ENCODE measurements around the gene ZC3H12C. TPM values are rescaled to one million over a fixed set of nuclear protein-coding genes. Genes with fewer than 3 reads are reported as not detected.
"Not testable (repeated sequence)": the region's sequence is repeated elsewhere in the genome, so short reads cannot be mapped to it uniquely, and the experiment has no call there.

Gene ZC3H12C
- total RNA-seq (2014; rRNA removed; shearing (Covaris generic)), result 8.9 and 9.8 TPM in 2 replicates
- polyA plus RNA-seq (2015; cell fraction: cytosol; rRNA removed), result 3.7 and 6.3 TPM in 2 replicates
- 8.6 and 9.3 TPM in 2 replicates for polyA plus RNA-seq (2015; cell fraction: nucleus; rRNA removed)

DNA sequence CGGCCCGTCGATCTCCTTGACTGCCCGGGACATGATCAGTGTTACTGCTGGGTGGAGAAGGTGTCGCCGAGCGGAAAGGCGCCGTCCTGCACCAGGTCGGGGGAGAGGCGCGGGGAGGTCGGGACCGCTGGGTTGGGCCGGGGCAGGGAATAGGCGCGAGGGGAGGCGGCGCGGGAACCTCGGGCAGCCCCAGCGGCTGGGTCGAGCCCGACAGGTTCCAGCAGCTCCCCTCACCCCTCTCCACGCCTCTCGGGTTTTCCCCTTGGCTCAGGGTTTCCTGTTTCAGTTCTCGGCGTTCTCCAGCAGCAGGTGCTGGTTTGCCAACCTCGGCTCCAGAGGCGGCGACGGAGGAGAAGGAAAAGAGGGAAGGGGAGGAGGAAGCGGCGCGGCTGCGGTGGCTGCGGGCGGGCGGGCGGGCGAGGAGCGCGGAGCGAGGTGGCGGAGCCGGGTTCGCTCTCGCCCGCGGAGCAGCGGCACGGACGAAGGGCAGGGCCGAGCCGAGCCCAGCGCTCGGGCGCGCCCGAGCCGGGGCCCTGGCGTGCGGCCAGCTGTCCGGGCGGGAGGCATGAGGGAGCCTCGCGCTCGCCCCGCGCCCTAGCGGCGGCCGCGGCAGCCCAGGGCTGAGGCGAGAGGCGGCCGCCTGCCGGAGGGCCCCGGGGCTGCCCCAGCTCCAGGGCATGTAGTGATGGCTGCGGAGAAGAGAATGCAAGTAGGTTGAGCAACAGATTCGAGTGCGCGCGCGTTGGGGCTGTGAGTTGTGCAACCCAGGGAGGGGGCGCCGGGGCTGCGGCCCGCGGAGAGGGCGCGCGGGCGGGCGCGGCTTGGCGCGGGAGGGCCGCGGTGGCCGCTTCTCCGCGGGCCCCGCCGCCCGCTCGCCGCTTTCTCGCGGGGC lies at the start of gene ZC3H12C:
TSS of gene ZC3H12C (plus strand) at position 878 of the 892 bp plus-strand sequence. CDS start 20 bp downstream, outside the sequence.
- peak; percentile 83 for DNase-seq (ENCODE audit: low read depth, low spot score)
- in situ Hi-C loops (cut with HindIII; ENCODE audit: low pct_unique_long_range_greater_than_20kb, low sequenced_read_pairs), result no loop called here

GRCh38 chr11:110044226-110044968 lies 48.8 kb upstream of the ZC3H12C start:
- DNase-seq (ENCODE audit: low read depth, low spot score), result no peak
- in situ Hi-C loops (cut with HindIII; ENCODE audit: low pct_unique_long_range_greater_than_20kb, low sequenced_read_pairs), result no loop called here

GRCh38 chr11:110046775-110047380 lies 46.3 kb upstream of the ZC3H12C start:
- in situ Hi-C loops (cut with HindIII; ENCODE audit: low pct_unique_long_range_greater_than_20kb, low sequenced_read_pairs), result no loop called here
- DNase-seq (ENCODE audit: low read depth, low spot score), result no peak

DNA sequence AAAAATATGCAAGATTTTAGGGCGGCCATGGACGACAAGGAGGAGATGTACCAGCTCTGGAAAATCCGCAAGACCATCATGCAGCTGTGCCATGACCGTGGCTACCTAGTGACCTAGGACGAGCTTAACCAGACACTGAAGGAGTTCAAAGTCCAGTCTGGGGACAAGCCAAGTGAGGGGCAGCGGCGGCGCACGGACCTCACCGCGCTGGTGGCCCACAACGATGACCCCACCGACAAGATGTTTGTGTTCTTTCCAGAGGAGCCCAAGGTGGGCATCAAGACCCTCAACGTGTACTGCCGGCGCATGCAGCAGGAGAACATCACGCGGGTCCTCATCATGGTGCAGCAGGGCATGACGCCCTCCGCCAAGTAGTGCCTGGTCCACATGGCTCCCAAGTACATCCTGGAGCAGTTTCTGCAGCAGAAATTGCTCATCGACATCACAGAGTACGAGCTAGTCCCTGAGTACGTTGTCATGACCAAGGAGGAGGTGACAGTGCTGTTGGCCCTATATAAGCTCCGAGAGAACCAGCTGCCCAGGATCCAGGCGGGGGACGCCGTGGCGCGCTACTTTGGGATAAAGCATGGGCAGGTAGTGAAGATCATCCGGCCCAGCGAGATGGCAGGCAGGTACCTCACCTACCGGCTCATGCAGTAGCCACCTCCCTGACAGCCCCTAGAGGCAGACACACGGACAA lies 43.5 kb upstream of the ZC3H12C start:
- in situ Hi-C loops (cut with HindIII; ENCODE audit: low pct_unique_long_range_greater_than_20kb, low sequenced_read_pairs), result no loop called here

GRCh38 chr11:110050201-110050506 lies 43.0 kb upstream of the ZC3H12C start:
- no peak for DNase-seq (ENCODE audit: low read depth, low spot score)
- in situ Hi-C loops (cut with HindIII; ENCODE audit: low pct_unique_long_range_greater_than_20kb, low sequenced_read_pairs), result no loop called here

More for the DNA sequence above, 43.5 kb upstream of the ZC3H12C start:
- no peak for DNase-seq (ENCODE audit: low read depth, low spot score)

DNA sequence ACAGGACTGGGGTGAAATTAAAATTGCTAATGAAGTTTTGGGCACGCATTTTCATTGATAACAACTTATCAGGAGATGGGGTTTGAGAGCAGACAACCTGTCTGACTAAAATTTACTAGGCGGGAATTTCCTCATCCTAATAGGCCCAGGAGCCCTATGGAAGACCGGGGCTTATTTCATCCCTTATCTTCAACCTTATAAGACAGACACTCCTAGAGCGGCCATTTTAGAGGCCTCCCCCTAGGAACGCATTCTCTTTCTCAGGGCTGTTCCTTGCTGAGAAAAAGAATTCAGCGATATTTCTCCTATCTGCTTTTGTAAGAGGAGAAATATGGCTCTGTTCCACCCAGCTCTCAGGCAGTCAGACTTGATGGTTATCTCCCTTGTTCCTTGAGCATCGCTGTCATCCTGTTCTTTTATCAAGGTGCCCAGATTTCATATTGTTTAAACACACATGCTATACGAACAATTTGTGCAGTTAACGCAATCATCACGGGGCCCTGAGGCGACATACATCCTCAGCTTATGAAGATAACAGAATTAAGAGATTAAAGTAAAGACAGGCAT lies 39.3 kb upstream of the ZC3H12C start:
- in situ Hi-C loops (cut with HindIII; ENCODE audit: low pct_unique_long_range_greater_than_20kb, low sequenced_read_pairs), result no loop called here
- DNase-seq (ENCODE audit: low read depth, low spot score), result no peak

DNA sequence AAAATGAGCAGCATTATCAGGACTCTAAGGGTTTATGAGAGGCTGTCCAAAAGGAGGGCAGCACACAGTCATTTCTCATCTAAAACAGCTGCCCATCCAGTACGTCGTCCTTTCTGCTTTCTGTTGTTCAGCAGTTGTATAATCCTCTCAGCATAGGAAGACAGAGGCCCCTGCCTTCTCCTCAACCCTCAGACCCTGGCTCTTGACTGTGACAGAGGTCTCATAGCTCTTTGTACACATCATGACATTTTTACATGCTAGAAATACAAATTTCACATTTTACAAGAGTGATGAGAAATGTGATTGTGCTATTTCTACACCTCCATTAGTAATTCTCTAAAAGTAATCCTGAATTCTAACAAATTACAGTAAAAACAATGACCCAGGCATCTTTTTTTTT lies 36.2 kb upstream of the ZC3H12C start:
- no peak for DNase-seq (ENCODE audit: low read depth, low spot score)
- in situ Hi-C loops (cut with HindIII; ENCODE audit: low pct_unique_long_range_greater_than_20kb, low sequenced_read_pairs), result no loop called here

DNA sequence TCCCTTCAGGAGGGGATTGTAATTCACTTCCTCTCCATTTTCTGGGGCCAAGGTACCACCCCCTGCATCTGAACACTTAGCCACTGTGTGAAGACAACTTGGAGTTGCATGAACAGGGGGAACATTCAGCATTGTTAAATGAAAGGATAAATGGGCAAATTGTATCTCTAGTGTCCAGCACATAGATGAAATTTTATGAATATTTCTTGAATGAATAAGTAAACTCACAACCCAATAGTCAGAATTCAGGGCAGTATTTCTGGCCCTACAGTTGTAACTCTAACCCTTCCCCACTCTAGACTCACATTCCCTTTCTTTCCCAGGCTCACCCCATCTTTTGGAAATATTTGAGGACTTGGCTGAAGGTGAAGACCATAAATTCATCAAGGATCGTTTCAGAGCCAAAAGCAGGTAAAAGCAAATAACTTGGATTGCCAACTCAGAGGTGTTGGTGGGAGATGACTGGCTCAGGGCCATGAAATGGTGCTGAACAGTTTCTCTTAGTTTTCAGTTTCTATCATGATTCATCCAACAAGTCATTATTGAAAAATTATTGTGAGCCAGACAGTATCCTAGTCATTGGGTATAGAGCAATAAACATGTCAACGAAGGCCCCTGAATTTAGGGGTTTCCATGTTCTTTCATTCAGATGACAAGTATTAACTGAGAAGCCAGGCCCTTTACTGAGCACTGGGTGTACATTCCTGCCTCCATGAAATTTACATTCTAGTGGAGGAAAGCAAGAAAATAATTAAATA lies 33.3 kb upstream of the ZC3H12C start:
- peak; percentile 71 for DNase-seq (ENCODE audit: low read depth, low spot score)

DNA sequence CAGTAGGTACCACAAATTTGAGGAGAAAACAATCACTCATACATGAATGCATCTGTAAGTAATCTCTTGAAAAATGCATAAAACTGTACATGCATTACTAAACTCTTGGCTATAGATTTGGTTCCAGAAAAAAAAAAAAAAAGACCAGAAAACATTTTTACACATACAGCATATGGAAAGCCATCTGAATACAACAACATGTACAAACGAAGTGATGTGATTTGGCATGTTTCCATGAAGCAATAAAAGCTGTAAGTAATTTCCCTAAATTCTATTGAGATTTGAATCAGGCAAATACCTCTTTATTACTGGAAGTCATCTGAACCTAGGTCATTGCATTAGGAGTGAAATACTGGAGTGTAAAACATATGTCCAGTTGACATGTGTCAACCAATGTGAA lies 31.9 kb upstream of the ZC3H12C start:
- in situ Hi-C loops (cut with HindIII; ENCODE audit: low pct_unique_long_range_greater_than_20kb, low sequenced_read_pairs), result no loop called here
- DNase-seq (ENCODE audit: low read depth, low spot score), result no peak

More for the DNA sequence above, 33.3 kb upstream of the ZC3H12C start:
- in situ Hi-C loops (cut with HindIII; ENCODE audit: low pct_unique_long_range_greater_than_20kb, low sequenced_read_pairs), result no loop called here

DNA sequence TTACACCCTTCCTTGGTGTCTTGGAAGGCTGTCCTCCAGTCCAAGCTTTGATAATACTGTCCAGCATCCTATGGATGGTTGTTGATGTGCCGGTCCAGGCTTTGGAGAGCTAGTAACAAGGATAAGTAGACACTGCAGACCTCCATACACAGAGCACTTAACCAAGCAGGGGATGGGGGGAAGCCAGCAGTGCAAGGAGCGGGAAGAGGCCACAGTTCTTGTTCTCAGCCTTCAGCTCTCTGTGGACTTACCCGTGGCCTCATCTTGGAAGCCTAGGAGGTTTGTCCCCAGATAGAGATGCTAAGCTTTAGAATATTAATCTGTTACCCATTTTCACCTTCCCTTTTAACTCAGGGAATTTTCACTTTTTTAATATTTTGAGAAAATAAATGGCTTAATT lies 30.9 kb upstream of the ZC3H12C start:
- no peak for DNase-seq (ENCODE audit: low read depth, low spot score)
- in situ Hi-C loops (cut with HindIII; ENCODE audit: low pct_unique_long_range_greater_than_20kb, low sequenced_read_pairs), result no loop called here

DNA sequence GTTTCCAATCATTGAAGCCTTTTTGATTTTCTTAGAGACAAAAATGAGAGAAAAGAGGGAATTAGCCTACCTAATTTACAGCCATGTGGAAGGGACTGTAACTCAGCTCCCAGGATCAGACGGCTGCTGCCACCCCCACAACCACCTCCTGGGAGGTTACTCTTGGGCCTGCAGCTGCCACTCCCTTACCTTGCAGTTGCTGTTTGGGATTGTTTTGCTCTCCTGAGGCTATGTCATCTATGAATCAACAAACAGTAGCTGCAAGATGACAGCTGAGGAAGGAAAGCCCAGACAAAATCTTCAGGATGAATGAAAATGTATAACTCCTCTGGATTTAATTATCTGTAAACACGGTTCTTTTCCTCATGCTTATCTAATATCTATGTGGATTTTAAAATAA lies 28.0 kb upstream of the ZC3H12C start:
- in situ Hi-C loops (cut with HindIII; ENCODE audit: low pct_unique_long_range_greater_than_20kb, low sequenced_read_pairs), result no loop called here
- no peak for DNase-seq (ENCODE audit: low read depth, low spot score)

- in situ Hi-C loops (cut with HindIII; ENCODE audit: low pct_unique_long_range_greater_than_20kb, low sequenced_read_pairs); DNase-seq (ENCODE audit: low read depth, low spot score): not testable (repeated sequence)
These were observed 25.2 kb upstream of the ZC3H12C start for GRCh38 chr11:110068001-110068400.

DNA sequence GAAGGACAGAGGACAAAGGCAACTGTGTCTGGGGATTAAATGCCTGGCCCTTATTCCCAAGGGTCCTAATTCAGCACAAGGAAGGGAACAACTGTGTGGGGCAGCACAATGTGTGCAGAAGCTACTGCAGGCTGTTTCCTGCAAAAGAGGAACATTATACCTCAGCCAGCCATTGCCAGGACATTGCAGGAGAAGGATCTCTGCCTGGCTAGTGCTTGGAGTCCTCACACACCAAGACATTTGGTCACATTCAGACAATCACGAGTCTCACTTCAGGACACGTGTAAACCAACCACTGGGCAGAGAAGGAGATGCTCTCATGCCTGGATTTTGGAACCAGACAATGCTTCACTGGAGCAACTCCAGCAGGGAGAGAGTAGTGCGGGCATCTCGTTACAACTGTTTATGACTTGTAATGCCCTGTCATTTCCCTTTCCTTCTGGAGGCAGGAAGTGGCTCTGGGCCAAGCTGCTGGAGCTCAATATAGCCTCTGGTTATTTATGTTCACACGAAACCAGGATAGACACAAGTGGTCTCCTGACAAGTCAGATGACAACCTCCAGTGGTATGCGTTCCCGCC lies 23.9 kb upstream of the ZC3H12C start:
- peak; percentile 88 for DNase-seq (ENCODE audit: low read depth, low spot score)
- in situ Hi-C loops (cut with HindIII; ENCODE audit: low pct_unique_long_range_greater_than_20kb, low sequenced_read_pairs), result no loop called here

DNA sequence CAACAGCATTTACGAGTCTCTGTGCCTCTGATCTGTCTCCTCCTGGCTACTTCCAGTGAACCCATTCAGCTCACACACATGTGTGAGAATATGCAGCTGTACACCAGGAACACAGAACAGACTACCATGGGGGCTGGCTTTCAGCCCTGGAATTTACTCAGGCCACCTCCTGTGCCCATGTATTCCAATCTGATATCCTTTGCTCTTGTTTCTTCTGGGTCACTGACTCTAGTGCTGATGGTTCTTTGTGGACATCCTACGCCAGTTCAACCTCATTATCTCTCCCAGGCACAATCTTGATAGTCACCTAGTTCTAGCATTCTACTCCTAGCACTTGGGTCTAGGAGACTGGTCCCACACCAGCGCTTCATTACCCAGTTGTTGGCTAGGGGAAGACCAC lies 23.0 kb upstream of the ZC3H12C start:
- DNase-seq (ENCODE audit: low read depth, low spot score), result no peak
- in situ Hi-C loops (cut with HindIII; ENCODE audit: low pct_unique_long_range_greater_than_20kb, low sequenced_read_pairs), result no loop called here

- in situ Hi-C loops (cut with HindIII; ENCODE audit: low pct_unique_long_range_greater_than_20kb, low sequenced_read_pairs), result no loop called here
- no peak for DNase-seq (ENCODE audit: low read depth, low spot score)
These were observed 22.0 kb upstream of the ZC3H12C start for GRCh38 chr11:110071197-110071596.

DNA sequence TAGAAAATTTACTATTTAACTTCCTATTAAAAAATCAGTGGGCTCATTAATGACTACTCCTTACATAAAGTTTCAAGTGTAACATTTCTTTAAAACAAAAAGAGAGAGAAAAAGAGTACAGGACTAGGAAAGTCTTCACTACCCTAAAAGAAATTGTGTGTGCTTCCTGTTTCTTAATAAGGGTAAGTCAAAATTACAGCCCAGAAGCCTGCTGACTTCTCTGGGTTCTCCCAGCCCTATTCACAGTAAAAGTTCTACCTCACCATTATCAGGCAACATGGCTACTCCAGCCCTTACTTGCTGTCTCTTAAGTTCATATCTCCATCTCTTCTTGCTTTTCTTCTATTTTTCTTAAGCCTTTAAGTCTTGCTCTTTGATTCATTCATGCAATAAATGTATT lies 20.3 kb upstream of the ZC3H12C start:
- in situ Hi-C loops (cut with HindIII; ENCODE audit: low pct_unique_long_range_greater_than_20kb, low sequenced_read_pairs), result no loop called here

More for the DNA sequence above, 20.3 kb upstream of the ZC3H12C start:
- DNase-seq (ENCODE audit: low read depth, low spot score), result no peak
